Kidney epithelial cell (primary cell): ENCODE measurements around the gene GLIPR1. TPM values are rescaled to one million over a fixed set of nuclear protein-coding genes. Genes with fewer than 3 reads are reported as not detected.

Experiments used
- DNase-seq: peaks from one replicate; pipeline ENCODE4 v3.0.0-alpha.2; 2010; ENCODE audit warnings: low read depth
- H3K27me3 ChIP-seq: 2 replicates; pipeline ENCODE4 v1.6.0; 2011; ENCODE audit warnings: low read length; ENCODE audit not compliant: control insufficient read depth, insufficient read depth
- H3K36me3 ChIP-seq: 2 replicates; pipeline ENCODE4 v1.5.1; 2011; ENCODE audit warnings: low read length; ENCODE audit not compliant: control insufficient read depth, insufficient read depth
- H3K4me3 ChIP-seq: 2 replicates; pipeline ENCODE4 v1.5.1; 2011; ENCODE audit warnings: low read depth, mild to moderate bottlenecking, control low read depth, low read length
- total RNA-seq: library from RNA; depleted of rRNA; stranded (reverse); fragments of >200 nt; gene quantifications from 2 replicates; pipeline ENCODE4 v1.2.3, GENCODE V29; 2015
- TF ChIP-seq, protein P1 (sequence below): IDR thresholded peaks from 2 replicates; pipeline ENCODE4 v1.5.1; 2011; ENCODE audit warnings: mild to moderate bottlenecking, moderate library complexity, low read length, control low read depth, inconsistent platforms; ENCODE audit not compliant: insufficient read depth, poor library complexity, severe bottlenecking

Gene GLIPR1
- total RNA-seq, 1 donor from 2014 or later: 28.4 TPM

DNA sequence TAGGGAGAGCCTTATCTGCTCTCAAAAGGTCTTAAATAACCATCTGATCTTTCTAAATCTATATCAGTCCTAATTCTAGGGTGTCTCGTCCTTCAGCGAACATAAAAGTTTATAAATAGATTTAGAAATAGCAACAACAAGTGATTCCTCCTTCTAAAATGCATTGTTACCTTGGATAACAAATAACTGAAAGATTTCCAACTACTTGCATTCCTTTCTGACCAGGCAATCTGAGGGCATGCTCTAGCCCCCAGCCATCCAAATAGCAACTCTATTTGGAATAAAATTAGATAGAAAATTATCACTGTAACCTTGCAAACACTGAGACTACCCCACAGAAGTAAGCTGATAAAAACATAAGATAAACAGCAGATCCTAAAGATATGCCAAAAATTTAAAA lies 52.7 kb downstream of the GLIPR1 start:
- H3K4me3 ChIP-seq: no peak overlapping the region
- no peaks in the 10 kb centered on the region for H3K27me3 ChIP-seq
- no peaks in the 10 kb centered on the region for H3K36me3 ChIP-seq
- no peak for DNase-seq
- TF ChIP-seq, protein P1, sequence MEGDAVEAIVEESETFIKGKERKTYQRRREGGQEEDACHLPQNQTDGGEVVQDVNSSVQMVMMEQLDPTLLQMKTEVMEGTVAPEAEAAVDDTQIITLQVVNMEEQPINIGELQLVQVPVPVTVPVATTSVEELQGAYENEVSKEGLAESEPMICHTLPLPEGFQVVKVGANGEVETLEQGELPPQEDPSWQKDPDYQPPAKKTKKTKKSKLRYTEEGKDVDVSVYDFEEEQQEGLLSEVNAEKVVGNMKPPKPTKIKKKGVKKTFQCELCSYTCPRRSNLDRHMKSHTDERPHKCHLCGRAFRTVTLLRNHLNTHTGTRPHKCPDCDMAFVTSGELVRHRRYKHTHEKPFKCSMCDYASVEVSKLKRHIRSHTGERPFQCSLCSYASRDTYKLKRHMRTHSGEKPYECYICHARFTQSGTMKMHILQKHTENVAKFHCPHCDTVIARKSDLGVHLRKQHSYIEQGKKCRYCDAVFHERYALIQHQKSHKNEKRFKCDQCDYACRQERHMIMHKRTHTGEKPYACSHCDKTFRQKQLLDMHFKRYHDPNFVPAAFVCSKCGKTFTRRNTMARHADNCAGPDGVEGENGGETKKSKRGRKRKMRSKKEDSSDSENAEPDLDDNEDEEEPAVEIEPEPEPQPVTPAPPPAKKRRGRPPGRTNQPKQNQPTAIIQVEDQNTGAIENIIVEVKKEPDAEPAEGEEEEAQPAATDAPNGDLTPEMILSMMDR: no peak

DNA sequence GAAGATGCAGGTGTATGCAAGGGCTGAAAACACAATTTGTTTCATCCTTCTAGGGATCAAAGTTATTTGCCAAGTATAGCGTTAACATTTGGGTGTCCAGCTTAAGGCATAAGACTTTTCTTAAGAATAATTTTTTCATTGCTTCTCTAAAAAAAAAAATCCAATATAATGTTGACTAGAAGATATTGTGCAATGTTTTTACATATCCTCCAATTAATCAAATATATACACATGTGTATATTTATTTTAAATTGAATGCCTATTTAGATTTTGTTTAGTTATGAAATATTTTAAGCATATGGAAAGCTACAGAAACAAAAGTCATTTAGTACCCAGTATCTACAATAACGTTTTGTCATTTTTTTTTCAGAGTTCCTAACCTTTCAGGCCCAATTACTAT lies 59.3 kb downstream of the GLIPR1 start:
- no peaks in the 10 kb centered on the region for H3K36me3 ChIP-seq

DNA sequence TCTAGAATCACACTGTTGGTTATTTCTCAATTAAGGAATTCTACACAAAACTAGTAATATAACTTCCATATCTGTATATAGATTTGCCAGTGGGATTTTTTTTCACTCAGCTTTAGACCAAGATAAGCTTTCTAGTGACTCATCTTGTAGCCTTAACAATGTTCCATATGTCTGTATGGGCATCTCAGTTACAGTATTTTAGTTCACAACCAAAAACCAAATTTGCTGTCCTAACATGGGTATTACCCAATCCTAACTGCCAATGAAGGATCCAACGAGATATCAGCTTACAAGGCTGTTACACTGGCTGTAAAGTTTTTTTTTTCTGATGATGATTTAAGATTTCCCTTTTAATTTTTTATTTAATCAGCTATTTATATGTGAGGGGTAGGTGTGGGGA lies 62.4 kb downstream of the GLIPR1 start:
- no peaks in the 10 kb centered on the region for H3K27me3 ChIP-seq
- no peak overlapping the region for H3K4me3 ChIP-seq
- DNase-seq: no peak
- TF ChIP-seq, protein P1: no peak
- H3K36me3 ChIP-seq: no peaks in the 10 kb centered on the region

More for the DNA sequence above, 59.3 kb downstream of the GLIPR1 start:
- no peaks in the 10 kb centered on the region for H3K27me3 ChIP-seq
- DNase-seq: no peak
- TF ChIP-seq, protein P1: no peak
- H3K4me3 ChIP-seq: no peak overlapping the region

DNA sequence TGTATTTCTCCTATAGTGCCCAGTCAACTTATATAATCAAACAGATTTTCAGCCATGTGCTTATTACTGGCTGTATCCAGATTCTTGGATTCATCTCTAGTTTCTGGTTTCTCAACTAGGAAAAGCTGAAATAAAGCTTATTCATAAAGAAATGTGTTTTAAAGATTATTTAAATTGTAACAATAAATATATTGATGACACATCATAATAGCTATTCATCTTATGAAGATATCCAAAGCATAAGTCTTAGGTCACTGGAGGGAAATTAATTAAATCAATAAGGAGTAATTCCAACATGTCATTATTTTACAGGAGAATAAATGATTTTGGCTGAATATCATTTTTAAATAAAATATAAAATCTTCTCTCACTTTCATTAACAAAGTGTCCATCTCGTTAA lies 63.0 kb downstream of the GLIPR1 start:
- Histone ChIP-seq H3K4me3 (no peak overlapping the region), H3K27me3 (no peaks in the 10 kb centered on the region), H3K36me3 (no peaks in the 10 kb centered on the region)
- DNase-seq: no peak
- TF ChIP-seq, protein P1: no peak

DNA sequence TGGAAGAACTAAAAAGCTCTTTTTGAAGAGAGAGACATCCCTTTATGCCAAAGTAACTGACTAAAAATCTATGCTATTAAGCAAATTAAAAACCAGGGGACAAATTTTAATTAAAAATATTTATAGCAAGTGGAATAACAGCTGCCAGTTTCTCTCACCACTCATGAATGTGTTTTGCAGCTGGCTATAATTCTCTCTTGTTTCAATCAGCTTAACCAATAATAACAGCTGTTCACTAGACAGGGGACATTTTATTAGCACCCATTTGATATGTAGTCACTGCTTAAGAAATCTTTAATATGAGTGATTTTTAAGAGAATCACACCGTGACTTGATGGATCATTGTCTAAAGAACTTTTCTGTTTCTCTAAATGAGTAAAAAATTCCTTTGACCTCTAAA lies 65.1 kb downstream of the GLIPR1 start:
- TF ChIP-seq, protein P1: no peak
- no peaks in the 10 kb centered on the region for H3K27me3 ChIP-seq
- H3K4me3 ChIP-seq: no peak overlapping the region
- H3K36me3 ChIP-seq: no peaks in the 10 kb centered on the region
- no peak for DNase-seq

DNA sequence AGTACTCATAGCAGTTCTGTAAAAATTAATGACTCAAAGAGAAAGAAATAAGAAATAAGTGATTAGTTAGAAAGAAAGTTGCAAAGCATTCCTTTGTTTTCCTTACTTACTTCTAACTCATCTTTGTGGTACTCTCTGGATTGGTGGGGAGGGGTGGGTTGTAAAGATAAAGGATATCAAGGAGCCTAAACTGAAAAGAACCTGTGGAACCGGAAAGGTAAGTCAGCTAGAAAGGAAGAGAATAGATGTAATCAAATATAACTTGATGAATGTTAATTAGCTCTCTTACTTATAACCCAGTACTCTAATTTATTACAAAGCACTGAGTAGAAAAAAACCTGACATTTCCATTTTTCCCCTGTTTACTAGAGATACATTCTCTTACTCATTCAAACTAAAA lies 68.3 kb downstream of the GLIPR1 start:
- Histone ChIP-seq H3K36me3 (no peaks in the 10 kb centered on the region), H3K4me3 (no peak overlapping the region), H3K27me3 (no peaks in the 10 kb centered on the region)
- TF ChIP-seq, protein P1: no peak
- DNase-seq: no peak
